Skeletal muscle cell (primary cell): ENCODE measurements around the gene TBC1D3H.
"Not testable (repeated sequence)": the region's sequence is repeated elsewhere in the genome, so short reads cannot be mapped to it uniquely, and the experiment has no call there.

ENCODE experiments used
- DNase-seq: peaks from one replicate; pipeline ENCODE4 v3.0.0-alpha.2; 2010; ENCODE audit warnings: low read depth
- H3K4me3 ChIP-seq: 2 replicates; pipeline ENCODE4 v1.5.1; 2011; ENCODE audit warnings: low read depth, mild to moderate bottlenecking, control low read depth, low read length, moderate library complexity

TBC1D3H gene

GRCh38 chr17:36388385-36389245, at the start of gene TBC1D3H:
Gene TBC1D3H (minus strand): TSS chr17:36388435. CDS start chr17:36386895, 1,540 bp downstream.
- not testable (repeated sequence) for DNase-seq, H3K4me3 ChIP-seq

- DNase-seq, H3K4me3 ChIP-seq: not testable (repeated sequence)
Observed at GRCh38 chr17:36428891-36429290, 40.7 kb upstream of the TBC1D3H start.

GRCh38 chr17:36415180-36415941, 27.1 kb upstream of the TBC1D3H start:
- H3K4me3 ChIP-seq, DNase-seq: not testable (repeated sequence)

- not testable (repeated sequence) for H3K4me3 ChIP-seq, DNase-seq
Observed at GRCh38 chr17:36390943-36391645, 2.9 kb upstream of the TBC1D3H start.

GRCh38 chr17:36375938-36376337, 12.3 kb downstream of the TBC1D3H start:
- H3K4me3 ChIP-seq, DNase-seq: not testable (repeated sequence)

- not testable (repeated sequence) for H3K4me3 ChIP-seq, DNase-seq
Observed at GRCh38 chr17:36362496-36362895, 25.7 kb downstream of the TBC1D3H start.
